IPS-20b (cell line): Measurements from ENCODE around the gene SMAD2.

Experiments used
- H3K27ac ChIP-seq: one replicate; pipeline ENCODE4 v1.5.1; 2013; ENCODE audit warnings: low read length
- H3K27me3 ChIP-seq: 2 replicates; pipeline ENCODE4 v1.6.1; 2013; ENCODE audit warnings: mild to moderate bottlenecking, low read length, inconsistent platforms; ENCODE audit not compliant: insufficient read depth
- H3K36me3 ChIP-seq: 2 replicates; pipeline ENCODE4 v1.6.1; 2013; ENCODE audit warnings: low read depth, mild to moderate bottlenecking, inconsistent platforms, low read length, moderate library complexity; ENCODE audit not compliant: insufficient read depth
- H3K4me1 ChIP-seq: 2 replicates; pipeline ENCODE4 v1.6.1; 2013; ENCODE audit warnings: mild to moderate bottlenecking, control low read depth, inconsistent platforms, low read length, moderate library complexity; ENCODE audit not compliant: insufficient read depth
- H3K4me3 ChIP-seq: 2 replicates; pipeline ENCODE4 v1.5.1; 2013; ENCODE audit warnings: mild to moderate bottlenecking, low read length, inconsistent platforms
- H3K9ac ChIP-seq: 2 replicates; pipeline ENCODE4 v1.6.1; 2013; ENCODE audit warnings: low read depth, mild to moderate bottlenecking, inconsistent platforms, low read length, moderate library complexity
- H3K9me3 ChIP-seq: 2 replicates; pipeline ENCODE4 v1.6.1; 2013; ENCODE audit warnings: mild to moderate bottlenecking, low read depth, low read length, inconsistent platforms; ENCODE audit not compliant: insufficient read depth

Gene SMAD2

DNA sequence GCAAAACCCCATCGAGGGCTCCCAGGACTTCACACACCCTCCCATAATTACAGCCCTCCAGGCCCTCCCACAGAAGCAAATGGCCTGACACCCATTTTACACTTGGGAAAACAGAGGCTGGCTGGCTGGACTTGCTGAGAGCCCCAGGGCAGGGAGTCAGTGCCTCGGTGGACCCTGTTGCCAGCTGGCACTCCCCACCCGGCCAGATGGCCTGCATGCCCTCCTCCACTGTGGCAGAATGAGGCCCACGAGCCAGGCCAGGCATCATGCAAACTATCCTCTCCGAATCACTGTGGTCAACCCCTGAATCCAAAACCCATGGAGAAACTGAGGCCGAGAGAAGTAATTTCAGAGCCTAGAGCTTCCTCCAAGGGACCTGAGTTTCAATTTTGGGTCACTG is 129.7 kb downstream of the SMAD2 start:
- no peaks in the 10 kb centered on the region for H3K36me3 ChIP-seq
- no peak overlapping the region for H3K27ac ChIP-seq
- H3K4me3 ChIP-seq = no peak overlapping the region
- no peaks in the 10 kb centered on the region for H3K9me3 ChIP-seq
- H3K27me3 ChIP-seq = no peaks in the 10 kb centered on the region
- no peaks in the 10 kb centered on the region for H3K4me1 ChIP-seq
- no peak overlapping the region for H3K9ac ChIP-seq

- Histone ChIP-seq H3K4me3 (no peak overlapping the region), H3K4me1 (no peaks in the 10 kb centered on the region), H3K9ac (no peak overlapping the region), H3K9me3 (no peaks in the 10 kb centered on the region), H3K27ac (no peak overlapping the region), H3K36me3 (no peaks in the 10 kb centered on the region), H3K27me3 (no peaks in the 10 kb centered on the region)
Observed at GRCh38 chr18:47800248-47800647, 130.2 kb downstream of the SMAD2 start.

DNA sequence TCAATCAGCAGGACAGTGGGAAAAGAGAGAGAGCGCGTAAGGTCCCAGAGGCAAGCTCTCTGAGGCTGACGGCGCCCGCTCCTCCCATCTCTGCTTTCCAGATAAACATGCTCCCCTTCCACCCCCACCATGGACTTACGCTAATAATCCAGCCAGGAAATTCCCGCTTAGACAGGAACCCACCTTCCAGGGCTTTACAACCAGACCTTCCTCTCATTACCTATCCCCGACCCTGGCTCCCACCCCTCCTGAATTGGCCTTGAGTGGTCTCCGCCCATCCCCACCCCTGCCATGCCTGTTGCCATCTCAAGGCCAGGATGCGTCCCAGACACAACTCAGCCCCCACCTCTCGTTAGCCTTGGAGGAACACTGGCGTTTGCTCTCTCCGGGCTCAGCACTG is 131.1 kb downstream of the SMAD2 start:
- Histone ChIP-seq H3K36me3 (no peaks in the 10 kb centered on the region), H3K4me3 (no peak overlapping the region), H3K27me3 (no peaks in the 10 kb centered on the region), H3K9me3 (no peaks in the 10 kb centered on the region), H3K9ac (no peak overlapping the region), H3K4me1 (no peaks in the 10 kb centered on the region), H3K27ac (no peak overlapping the region)

GRCh38 chr18:47798366-47798765 is 132.1 kb downstream of the SMAD2 start:
- no peaks in the 10 kb centered on the region for H3K9me3 ChIP-seq
- H3K9ac ChIP-seq = no peak overlapping the region
- H3K4me3 ChIP-seq = no peak overlapping the region
- no peaks in the 10 kb centered on the region for H3K27me3 ChIP-seq
- no peak overlapping the region for H3K27ac ChIP-seq
- no peaks in the 10 kb centered on the region for H3K36me3 ChIP-seq
- H3K4me1 ChIP-seq = no peaks in the 10 kb centered on the region

GRCh38 chr18:47797126-47797525 is 133.3 kb downstream of the SMAD2 start:
- Histone ChIP-seq H3K4me3 (no peak overlapping the region), H3K27ac (no peak overlapping the region), H3K36me3 (no peaks in the 10 kb centered on the region), H3K9ac (no peak overlapping the region), H3K9me3 (no peaks in the 10 kb centered on the region), H3K4me1 (no peaks in the 10 kb centered on the region), H3K27me3 (no peaks in the 10 kb centered on the region)

DNA sequence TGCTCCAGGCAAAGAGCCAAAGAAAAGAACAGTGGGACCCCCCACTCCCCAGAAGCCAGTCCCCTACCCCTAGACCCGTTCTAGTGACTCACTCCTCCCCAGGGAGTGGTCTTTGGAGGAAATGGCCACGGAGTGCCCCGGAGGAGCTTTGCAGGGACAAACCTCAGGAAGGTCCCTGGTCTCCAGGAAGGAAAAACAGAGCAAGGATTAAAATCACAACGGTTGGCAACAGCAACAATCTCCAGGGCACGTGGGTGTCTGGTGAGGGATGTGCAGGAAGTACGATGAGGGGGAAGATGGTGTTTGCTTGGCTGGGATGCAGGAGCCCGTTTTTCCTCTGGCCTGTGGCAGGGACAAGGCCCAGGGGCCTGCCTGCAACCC is 135.0 kb downstream of the SMAD2 start:
- H3K9me3 ChIP-seq = no peaks in the 10 kb centered on the region
- H3K4me3 ChIP-seq = no peak overlapping the region
- H3K36me3 ChIP-seq = no peaks in the 10 kb centered on the region
- H3K27ac ChIP-seq = no peak overlapping the region
- no peaks in the 10 kb centered on the region for H3K27me3 ChIP-seq
- no peaks in the 10 kb centered on the region for H3K4me1 ChIP-seq
- H3K9ac ChIP-seq = no peak overlapping the region

DNA sequence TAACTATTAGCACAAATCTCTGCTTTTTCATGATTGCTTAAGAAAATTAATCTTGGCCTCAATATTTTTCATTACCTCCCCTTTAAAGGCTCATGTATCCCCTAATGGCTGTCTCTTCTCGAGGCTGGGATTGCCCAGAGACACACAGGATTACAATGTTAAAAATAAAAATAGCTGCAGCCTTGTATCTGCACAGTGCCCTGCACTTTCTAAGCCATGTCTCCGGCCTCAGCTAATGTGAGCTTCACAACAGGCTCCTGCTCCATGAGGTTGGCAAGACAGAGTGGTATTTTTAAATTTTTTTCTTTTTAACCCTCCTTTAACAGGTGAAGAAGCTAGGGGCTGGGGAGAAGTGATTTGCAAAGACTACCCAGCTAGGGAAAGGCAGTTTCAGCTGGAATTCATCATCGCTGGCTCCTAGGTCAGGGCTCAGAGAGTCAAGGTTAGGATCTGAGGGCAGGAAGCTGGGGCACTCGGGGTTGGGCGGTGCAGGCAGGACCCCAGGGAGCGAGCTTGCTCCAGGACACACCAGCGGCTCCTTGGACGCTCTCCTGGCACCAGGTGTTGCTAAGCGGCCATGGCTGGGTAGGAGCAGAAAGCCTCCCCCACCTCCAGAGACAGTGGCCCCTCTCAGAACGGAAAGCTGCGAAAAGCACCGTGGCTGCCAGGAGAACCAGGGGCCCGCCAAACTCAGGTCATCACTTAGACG is 135.6 kb downstream of the SMAD2 start:
- Histone ChIP-seq H3K9ac (no peak overlapping the region), H3K27me3 (no peaks in the 10 kb centered on the region), H3K9me3 (no peaks in the 10 kb centered on the region), H3K36me3 (no peaks in the 10 kb centered on the region), H3K4me3 (no peak overlapping the region), H3K4me1 (no peaks in the 10 kb centered on the region), H3K27ac (no peak overlapping the region)

DNA sequence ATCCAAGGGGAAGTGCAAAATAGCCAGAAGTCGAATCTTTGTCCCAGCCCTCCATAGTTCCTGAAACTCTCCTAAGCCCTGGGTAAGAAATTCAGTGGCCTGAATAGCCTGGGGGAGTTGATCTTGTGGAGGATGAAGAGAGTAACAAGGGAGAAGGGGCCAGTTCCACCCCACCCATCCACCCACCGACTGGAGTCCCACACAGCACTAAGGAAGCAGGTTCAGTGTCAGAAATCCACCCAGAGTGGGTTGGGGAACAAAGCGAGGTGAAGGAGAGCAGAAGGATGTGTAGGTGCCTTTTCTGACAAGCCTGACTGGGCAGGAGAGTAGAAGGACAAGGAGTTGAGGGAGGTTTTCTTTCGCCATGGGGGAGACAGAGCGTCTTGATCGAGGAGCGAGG is 136.8 kb downstream of the SMAD2 start:
- H3K27ac ChIP-seq = no peak overlapping the region
- H3K27me3 ChIP-seq = no peaks in the 10 kb centered on the region
- no peaks in the 10 kb centered on the region for H3K36me3 ChIP-seq
- no peaks in the 10 kb centered on the region for H3K9me3 ChIP-seq
- H3K9ac ChIP-seq = no peak overlapping the region
- no peak overlapping the region for H3K4me3 ChIP-seq
- H3K4me1 ChIP-seq = no peaks in the 10 kb centered on the region

DNA sequence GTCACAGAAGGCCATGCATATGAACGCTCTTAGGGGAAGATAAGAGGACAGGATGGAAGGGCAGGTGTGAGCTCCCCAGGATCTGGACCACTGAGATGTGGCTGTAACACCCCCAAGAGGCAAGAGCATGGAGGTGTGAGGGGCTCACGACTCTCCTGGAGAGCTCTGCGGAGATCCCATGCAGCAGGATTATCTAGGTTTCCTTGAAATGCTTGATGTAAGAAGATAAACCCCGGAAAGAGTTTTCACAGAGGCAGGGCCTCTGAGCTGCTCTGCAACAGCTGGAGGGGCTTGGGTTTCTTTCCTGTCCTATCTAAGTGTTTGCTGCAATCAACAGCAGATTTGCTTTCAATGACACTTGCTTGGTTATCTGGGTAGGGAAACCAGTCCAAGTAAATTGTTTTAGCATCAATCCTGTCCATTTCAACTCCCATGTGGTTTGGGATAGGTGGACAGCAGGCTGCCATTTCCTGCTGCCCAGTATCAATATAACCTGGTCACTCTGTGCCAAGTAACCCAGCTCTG is 138.9 kb downstream of the SMAD2 start:
- no peak overlapping the region for H3K9ac ChIP-seq
- no peaks in the 10 kb centered on the region for H3K9me3 ChIP-seq
- H3K27ac ChIP-seq = no peak overlapping the region
- H3K27me3 ChIP-seq = no peaks in the 10 kb centered on the region
- no peak overlapping the region for H3K4me3 ChIP-seq
- no peaks in the 10 kb centered on the region for H3K4me1 ChIP-seq
- no peaks in the 10 kb centered on the region for H3K36me3 ChIP-seq

DNA sequence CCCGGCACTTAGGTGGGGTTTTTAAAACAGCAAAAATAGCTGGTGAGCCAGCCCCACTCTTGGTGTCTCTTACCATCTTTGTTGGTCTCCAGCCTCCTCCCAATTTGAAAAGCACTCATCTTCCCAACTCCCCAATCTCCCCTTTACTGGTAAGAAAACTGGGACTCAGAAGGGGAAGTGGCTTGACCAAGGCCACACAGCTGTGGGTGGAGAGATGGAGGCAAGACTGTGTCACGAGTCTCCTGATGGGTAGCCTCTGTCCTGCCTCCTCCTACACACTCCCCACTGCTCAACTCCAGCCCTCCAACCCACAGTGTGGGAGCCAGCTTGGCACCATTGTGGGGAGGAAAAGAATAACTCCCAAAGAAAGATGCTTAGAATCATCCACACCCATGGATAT is 140.4 kb downstream of the SMAD2 start:
- no peak overlapping the region for H3K27ac ChIP-seq
- H3K27me3 ChIP-seq = no peaks in the 10 kb centered on the region
- H3K9ac ChIP-seq = no peak overlapping the region
- H3K9me3 ChIP-seq = peaks cover 11% of the 10 kb centered on the region
- no peak overlapping the region for H3K4me3 ChIP-seq
- H3K36me3 ChIP-seq = no peaks in the 10 kb centered on the region
- H3K4me1 ChIP-seq = no peaks in the 10 kb centered on the region

DNA sequence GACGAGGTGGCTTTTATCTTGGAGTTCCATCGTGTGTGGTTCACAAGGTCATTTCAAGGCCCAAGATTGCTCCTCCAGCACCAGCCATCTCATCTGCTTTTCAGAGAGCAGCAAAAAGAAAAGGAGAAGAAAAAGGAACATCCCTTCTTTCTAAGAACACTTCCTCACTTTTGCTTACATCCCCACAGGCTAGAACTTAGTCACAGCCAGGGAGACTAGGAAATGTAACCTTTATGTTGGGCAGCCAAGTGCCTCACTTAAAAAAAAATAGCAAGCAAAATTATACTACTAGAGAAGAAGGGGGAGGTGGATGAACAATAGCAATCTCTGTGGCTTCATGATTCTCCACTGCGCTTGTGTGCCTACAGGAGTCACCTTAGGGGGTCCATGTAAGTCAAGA is 141.8 kb downstream of the SMAD2 start:
- no peaks in the 10 kb centered on the region for H3K4me1 ChIP-seq
- no peaks in the 10 kb centered on the region for H3K36me3 ChIP-seq
- H3K9me3 ChIP-seq = peaks cover 22% of the 10 kb centered on the region
- H3K27me3 ChIP-seq = no peaks in the 10 kb centered on the region
- H3K9ac ChIP-seq = no peak overlapping the region
- H3K27ac ChIP-seq = no peak overlapping the region
- no peak overlapping the region for H3K4me3 ChIP-seq

DNA sequence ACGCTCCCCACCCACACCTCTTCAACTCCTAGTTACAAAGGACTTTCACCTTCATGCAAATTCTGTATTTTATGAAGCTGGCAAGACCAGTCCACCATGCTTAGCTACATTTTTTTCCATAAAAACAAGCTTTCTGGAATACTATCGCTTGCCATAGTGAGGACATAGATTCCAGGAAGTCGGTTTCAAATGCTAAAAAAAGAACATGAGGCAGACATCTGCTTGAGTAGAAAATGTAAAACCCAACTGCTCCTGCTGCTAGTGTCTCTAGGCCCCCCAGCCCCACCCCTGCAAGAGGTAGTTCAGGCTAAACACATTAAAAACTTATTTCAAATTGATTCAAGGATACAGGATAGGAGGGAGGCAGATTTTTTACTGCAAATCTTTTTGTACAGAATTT is 148.9 kb downstream of the SMAD2 start:
- no peaks in the 10 kb centered on the region for H3K27me3 ChIP-seq
- no peak overlapping the region for H3K9ac ChIP-seq
- no peaks in the 10 kb centered on the region for H3K4me1 ChIP-seq
- H3K4me3 ChIP-seq = no peak overlapping the region
- H3K27ac ChIP-seq = no peak overlapping the region
- no peaks in the 10 kb centered on the region for H3K36me3 ChIP-seq
- peaks cover 22% of the 10 kb centered on the region for H3K9me3 ChIP-seq
